Loucy (cell line): ENCODE measurements around the gene SLC15A1.

Source experiments
- H2AFZ ChIP-seq: fragments of 200-600 bp; sonication (generic); 2 replicates; pipeline ENCODE4 v1.6.0; 2016; ENCODE audit warnings: antibody characterized with exemption, mild to moderate bottlenecking, low read length, moderate library complexity
- H3F3A ChIP-seq: fragments of 200-600 bp; 2 replicates; pipeline ENCODE4 v1.6.0; 2016; ENCODE audit warnings: antibody characterized with exemption, low read depth, mild to moderate bottlenecking
- H3K27me3 ChIP-seq: fragments of 200-600 bp; sonication (generic); 2 replicates; pipeline ENCODE4 v1.6.1; 2014; ENCODE audit warnings: low read length, mild to moderate bottlenecking; ENCODE audit not compliant: insufficient read depth, poor library complexity, severe bottlenecking
- H3K36me3 ChIP-seq: fragments of 200-600 bp; sonication (generic); 2 replicates; pipeline ENCODE4 v1.6.1; 2016; ENCODE audit warnings: low read length; ENCODE audit not compliant: insufficient read depth
- H3K4me1 ChIP-seq: fragments of 200-600 bp; sonication (generic); 2 replicates; pipeline ENCODE4 v1.5.1; 2014; ENCODE audit warnings: low read length, mild to moderate bottlenecking; ENCODE audit not compliant: insufficient read depth, poor library complexity, severe bottlenecking
- H3K4me2 ChIP-seq: fragments of 200-600 bp; sonication (generic); 2 replicates; pipeline ENCODE4 v1.6.0; 2014; ENCODE audit warnings: antibody characterized with exemption, low read length, low read depth, mild to moderate bottlenecking; ENCODE audit not compliant: poor library complexity, severe bottlenecking
- H3K4me3 ChIP-seq: fragments of 200-600 bp; sonication (generic); 2 replicates; pipeline ENCODE4 v1.5.1; 2014; ENCODE audit warnings: low read length, mild to moderate bottlenecking, mixed read lengths; ENCODE audit not compliant: poor library complexity, severe bottlenecking
- H3K79me2 ChIP-seq: fragments of 200-600 bp; sonication (generic); 2 replicates; pipeline ENCODE4 v1.6.1; 2014; ENCODE audit warnings: low read length; ENCODE audit not compliant: insufficient read depth
- H3K9ac ChIP-seq: fragments of 200-600 bp; sonication (generic); 2 replicates; pipeline ENCODE4 v1.6.0; 2014; ENCODE audit warnings: mild to moderate bottlenecking, low read depth, low read length, moderate library complexity; ENCODE audit not compliant: poor library complexity, severe bottlenecking
- H3K9me2 ChIP-seq: fragments of 200-600 bp; sonication (generic); replicated peaks from 2 replicates; pipeline ENCODE4 v1.6.1; 2016; ENCODE audit warnings: low read depth, low read length, mixed read lengths
- H3K9me3 ChIP-seq: fragments of 200-600 bp; sonication (generic); 2 replicates; pipeline ENCODE4 v1.6.1; 2014; ENCODE audit warnings: mild to moderate bottlenecking, antibody characterized with exemption, low read length, low read depth; ENCODE audit not compliant: insufficient read depth
- H4K20me1 ChIP-seq: fragments of 200-600 bp; sonication (generic); 2 replicates; pipeline ENCODE4 v1.6.0; 2014; ENCODE audit warnings: antibody characterized with exemption, low read length, mild to moderate bottlenecking; ENCODE audit not compliant: insufficient read depth, poor library complexity, severe bottlenecking
- EZH2phosphoT487 ChIP-seq: fragments of 200-600 bp; IDR thresholded peaks from 2 replicates; pipeline ENCODE4 v1.6.1; 2018; ENCODE audit warnings: antibody characterized with exemption, mild to moderate bottlenecking, moderate library complexity, borderline replicate concordance
- TF ChIP-seq, protein P1 (sequence below): fragments of 200-600 bp; sonication (generic); conservative IDR thresholded peaks from 2 replicates; pipeline ENCODE4 v1.5.1; 2014; ENCODE audit warnings: mild to moderate bottlenecking, antibody characterized with exemption, low read length

Gene SLC15A1

DNA sequence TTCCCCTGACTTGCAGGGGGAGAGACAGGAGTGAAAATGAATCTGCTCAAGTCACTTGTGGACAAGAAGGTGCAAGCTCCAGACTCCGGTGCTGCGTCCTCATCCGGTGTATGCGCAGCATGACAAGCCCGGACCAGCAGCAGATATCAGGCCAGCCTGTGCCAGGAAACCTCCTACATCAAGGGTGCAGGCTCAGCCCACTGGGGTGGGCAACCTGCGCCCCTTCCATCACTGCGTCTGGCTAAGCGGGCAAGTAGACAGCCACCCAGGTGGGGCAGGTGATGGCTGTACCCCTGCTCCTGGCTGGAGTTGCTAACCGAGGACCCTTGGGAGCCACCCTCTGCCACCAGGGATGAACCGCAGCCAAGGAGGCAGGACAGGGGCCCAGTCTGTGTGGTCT is 32.9 kb upstream of the SLC15A1 start:
- Histone ChIP-seq H3K27me3 (no peaks in the 10 kb centered on the region), H2AFZ (no peak overlapping the region), H3K9ac (no peak overlapping the region)

GRCh38 chr13:98784666-98785065 is 32.2 kb upstream of the SLC15A1 start:
- H3F3A ChIP-seq, result no peaks in the 10 kb centered on the region
- no peaks in the 10 kb centered on the region for H3K27me3 ChIP-seq
- H2AFZ ChIP-seq, result no peak overlapping the region
- no peak for TF ChIP-seq EZH2phosphoT487
- no peaks in the 10 kb centered on the region for H3K9me3 ChIP-seq
- H3K4me3 ChIP-seq, result no peak overlapping the region
- no peaks in the 10 kb centered on the region for H3K79me2 ChIP-seq
- no peaks in the 10 kb centered on the region for H4K20me1 ChIP-seq
- H3K36me3 ChIP-seq, result no peaks in the 10 kb centered on the region
- no peaks in the 10 kb centered on the region for H3K9me2 ChIP-seq
- H3K9ac ChIP-seq, result no peak overlapping the region
- no peak overlapping the region for H3K4me2 ChIP-seq
- H3K4me1 ChIP-seq, result no peaks in the 10 kb centered on the region

More for the DNA sequence above, 32.9 kb upstream of the SLC15A1 start:
- H3K9me2 ChIP-seq, result no peaks in the 10 kb centered on the region
- TF ChIP-seq, protein P1, sequence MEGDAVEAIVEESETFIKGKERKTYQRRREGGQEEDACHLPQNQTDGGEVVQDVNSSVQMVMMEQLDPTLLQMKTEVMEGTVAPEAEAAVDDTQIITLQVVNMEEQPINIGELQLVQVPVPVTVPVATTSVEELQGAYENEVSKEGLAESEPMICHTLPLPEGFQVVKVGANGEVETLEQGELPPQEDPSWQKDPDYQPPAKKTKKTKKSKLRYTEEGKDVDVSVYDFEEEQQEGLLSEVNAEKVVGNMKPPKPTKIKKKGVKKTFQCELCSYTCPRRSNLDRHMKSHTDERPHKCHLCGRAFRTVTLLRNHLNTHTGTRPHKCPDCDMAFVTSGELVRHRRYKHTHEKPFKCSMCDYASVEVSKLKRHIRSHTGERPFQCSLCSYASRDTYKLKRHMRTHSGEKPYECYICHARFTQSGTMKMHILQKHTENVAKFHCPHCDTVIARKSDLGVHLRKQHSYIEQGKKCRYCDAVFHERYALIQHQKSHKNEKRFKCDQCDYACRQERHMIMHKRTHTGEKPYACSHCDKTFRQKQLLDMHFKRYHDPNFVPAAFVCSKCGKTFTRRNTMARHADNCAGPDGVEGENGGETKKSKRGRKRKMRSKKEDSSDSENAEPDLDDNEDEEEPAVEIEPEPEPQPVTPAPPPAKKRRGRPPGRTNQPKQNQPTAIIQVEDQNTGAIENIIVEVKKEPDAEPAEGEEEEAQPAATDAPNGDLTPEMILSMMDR, result no peak
- TF ChIP-seq EZH2phosphoT487, result no peak
- H3K4me2 ChIP-seq, result no peak overlapping the region
- H4K20me1 ChIP-seq, result no peaks in the 10 kb centered on the region
- H3K4me3 ChIP-seq, result no peak overlapping the region
- no peaks in the 10 kb centered on the region for H3F3A ChIP-seq
- H3K9me3 ChIP-seq, result no peaks in the 10 kb centered on the region
- no peaks in the 10 kb centered on the region for H3K36me3 ChIP-seq
- no peaks in the 10 kb centered on the region for H3K79me2 ChIP-seq
- no peaks in the 10 kb centered on the region for H3K4me1 ChIP-seq

GRCh38 chr13:98783856-98784478 is 31.5 kb upstream of the SLC15A1 start:
- TF ChIP-seq, protein P1, result no peak
- no peak for TF ChIP-seq EZH2phosphoT487
- H2AFZ ChIP-seq, result no peak overlapping the region
- H3K9me2 ChIP-seq, result no peaks in the 10 kb centered on the region
- no peaks in the 10 kb centered on the region for H3K27me3 ChIP-seq
- no peaks in the 10 kb centered on the region for H3K4me1 ChIP-seq
- H3K9ac ChIP-seq, result no peak overlapping the region
- H3K79me2 ChIP-seq, result no peaks in the 10 kb centered on the region
- H3K4me2 ChIP-seq, result no peak overlapping the region
- no peaks in the 10 kb centered on the region for H3K36me3 ChIP-seq
- no peaks in the 10 kb centered on the region for H3F3A ChIP-seq
- H3K9me3 ChIP-seq, result no peaks in the 10 kb centered on the region
- H4K20me1 ChIP-seq, result no peaks in the 10 kb centered on the region
- H3K4me3 ChIP-seq, result no peak overlapping the region

DNA sequence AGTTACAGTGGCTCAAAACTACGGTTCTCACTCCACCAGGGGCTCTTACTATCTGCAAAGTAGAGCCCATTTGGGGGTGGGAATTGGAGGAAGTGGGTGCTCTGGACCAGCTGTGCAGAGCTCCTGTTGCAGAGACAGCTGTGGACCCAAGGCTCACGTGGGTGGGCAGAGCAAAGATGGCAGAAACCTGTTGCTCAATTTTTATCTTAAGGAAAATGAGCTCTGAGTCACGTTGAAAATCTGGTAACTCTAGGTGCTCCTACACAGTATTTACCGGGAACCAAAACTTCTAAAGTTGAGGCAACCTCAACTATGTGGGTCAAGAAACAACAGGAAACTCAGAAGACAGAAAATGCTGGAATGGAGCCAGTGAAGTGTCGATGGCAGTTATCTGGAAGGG is 30.2 kb upstream of the SLC15A1 start:
- Histone ChIP-seq H4K20me1 (no peaks in the 10 kb centered on the region), H2AFZ (no peak overlapping the region), H3K36me3 (no peaks in the 10 kb centered on the region), H3K79me2 (no peaks in the 10 kb centered on the region), H3K4me1 (no peaks in the 10 kb centered on the region), H3K4me3 (no peak overlapping the region), H3K9me2 (no peaks in the 10 kb centered on the region), H3F3A (no peaks in the 10 kb centered on the region), H3K27me3 (no peaks in the 10 kb centered on the region), H3K9me3 (no peaks in the 10 kb centered on the region), H3K4me2 (no peak overlapping the region), H3K9ac (no peak overlapping the region)
- TF ChIP-seq EZH2phosphoT487, result no peak
- TF ChIP-seq, protein P1, result no peak
